Cardiac muscle cell (in vitro differentiated cells and primary cell): ENCODE measurements around the gene MAP3K5. TPM values are rescaled to one million over a fixed set of nuclear protein-coding genes. Genes with fewer than 3 reads are reported as not detected.

Experiments
- DNase-seq, 2 donors: peaks; one replicate each; pipeline versions ENCODE4 v3.0.0 to v3.0.0-alpha.2; 2010 to 2017; ENCODE audit warnings: low read depth in 1 of 2, low spot score in 1 of 2
- H3K27ac ChIP-seq: fragments of 200-600 bp; sonication (generic); 2 replicates; pipeline ENCODE4 v1.5.1; 2016
- H3K27me3 ChIP-seq: fragments of 200-600 bp; sonication (generic); 2 replicates; pipeline ENCODE4 v1.6.0; 2016; ENCODE audit warnings: control low read depth
- H3K36me3 ChIP-seq: fragments of 200-600 bp; sonication (generic); 2 replicates; pipeline ENCODE4 v1.5.1; 2016; ENCODE audit warnings: control low read depth
- H3K4me1 ChIP-seq: fragments of 200-600 bp; sonication (generic); 2 replicates; pipeline ENCODE4 v1.8.1; 2017; ENCODE audit warnings: low read depth, mild to moderate bottlenecking, mixed run types
- H3K4me3 ChIP-seq: fragments of 200-600 bp; sonication (generic); 2 replicates; pipeline ENCODE4 v1.5.1; 2016; ENCODE audit warnings: mild to moderate bottlenecking
- H3K9me3 ChIP-seq: fragments of 200-600 bp; sonication (generic); 2 replicates; pipeline ENCODE4 v1.5.1; 2017; ENCODE audit warnings: low read depth, mild to moderate bottlenecking, control low read depth
- CTCF ChIP-seq: IDR thresholded peaks from 2 replicates; pipeline ENCODE4 v1.5.1; 2012; ENCODE audit warnings: low read depth, mild to moderate bottlenecking, low read length
- polyA plus RNA-seq: library from polyadenylated mRNA; unstranded; fragments of >200 nt; fragmentation: Nextera tagmentation; extraction: Ambion mirVana; gene quantifications from 2 replicates; pipeline ENCODE4 v1.2.1, GENCODE V29; 2016
- total RNA-seq: library from RNA; depleted of rRNA; stranded (reverse); fragments of >200 nt; gene quantifications from 2 replicates; pipeline ENCODE4 v1.2.3, GENCODE V29; 2016

MAP3K5 gene
- total and polyA plus RNA-seq, 2 experiments from 2014 or later: 2.8 to 3.0 TPM

GRCh38 chr6:136757150-136757549 is 35.1 kb downstream of the MAP3K5 start:
- peak in 1 of 2 donors; percentile 85 for DNase-seq
- H3K4me1 ChIP-seq: peaks cover 15% of the 10 kb centered on the region
- no peak overlapping the region for H3K27ac ChIP-seq

GRCh38 chr6:136754820-136755219 is 37.5 kb downstream of the MAP3K5 start:
- no peak for TF ChIP-seq CTCF

More at GRCh38 chr6:136757150-136757549, 35.1 kb downstream of the MAP3K5 start:
- Histone ChIP-seq H3K9me3 (no peaks in the 10 kb centered on the region), H3K36me3 (no peaks in the 10 kb centered on the region), H3K27me3 (no peaks in the 10 kb centered on the region), H3K4me3 (no peak overlapping the region)
- TF ChIP-seq CTCF: no peak

GRCh38 chr6:136753624-136754023 is 38.7 kb downstream of the MAP3K5 start:
- Histone ChIP-seq H3K4me3 (no peak overlapping the region), H3K9me3 (no peaks in the 10 kb centered on the region)

More at GRCh38 chr6:136754820-136755219, 37.5 kb downstream of the MAP3K5 start:
- Histone ChIP-seq H3K36me3 (no peaks in the 10 kb centered on the region), H3K4me3 (no peak overlapping the region), H3K9me3 (no peaks in the 10 kb centered on the region), H3K27ac (no peak overlapping the region), H3K27me3 (no peaks in the 10 kb centered on the region), H3K4me1 (no peaks in the 10 kb centered on the region)
- DNase-seq: no peak

GRCh38 chr6:136752554-136752953 is 39.7 kb downstream of the MAP3K5 start:
- no peak overlapping the region for H3K4me3 ChIP-seq
- peak in 1 of 2 donors; percentile 25 for DNase-seq
- TF ChIP-seq CTCF: no peak
- peak overlapping the region; percentile 22 for H3K27ac ChIP-seq
- H3K4me1 ChIP-seq: no peaks in the 10 kb centered on the region
- H3K36me3 ChIP-seq: no peaks in the 10 kb centered on the region
- H3K27me3 ChIP-seq: no peaks in the 10 kb centered on the region
- H3K9me3 ChIP-seq: no peaks in the 10 kb centered on the region

More at GRCh38 chr6:136753624-136754023, 38.7 kb downstream of the MAP3K5 start:
- TF ChIP-seq CTCF: no peak
- Histone ChIP-seq H3K27me3 (no peaks in the 10 kb centered on the region), H3K4me1 (no peaks in the 10 kb centered on the region), H3K36me3 (no peaks in the 10 kb centered on the region), H3K27ac (no peak overlapping the region)
- DNase-seq: no peak

GRCh38 chr6:136751991-136752390 is 40.3 kb downstream of the MAP3K5 start:
- no peaks in the 10 kb centered on the region for H3K36me3 ChIP-seq
- no peak for DNase-seq
- no peaks in the 10 kb centered on the region for H3K27me3 ChIP-seq
- no peak for TF ChIP-seq CTCF
- no peak overlapping the region for H3K4me3 ChIP-seq
- H3K9me3 ChIP-seq: no peaks in the 10 kb centered on the region
- no peaks in the 10 kb centered on the region for H3K4me1 ChIP-seq
- no peak overlapping the region for H3K27ac ChIP-seq
